ENCODE measurements around the gene C17orf75.

C17orf75 gene

DNA sequence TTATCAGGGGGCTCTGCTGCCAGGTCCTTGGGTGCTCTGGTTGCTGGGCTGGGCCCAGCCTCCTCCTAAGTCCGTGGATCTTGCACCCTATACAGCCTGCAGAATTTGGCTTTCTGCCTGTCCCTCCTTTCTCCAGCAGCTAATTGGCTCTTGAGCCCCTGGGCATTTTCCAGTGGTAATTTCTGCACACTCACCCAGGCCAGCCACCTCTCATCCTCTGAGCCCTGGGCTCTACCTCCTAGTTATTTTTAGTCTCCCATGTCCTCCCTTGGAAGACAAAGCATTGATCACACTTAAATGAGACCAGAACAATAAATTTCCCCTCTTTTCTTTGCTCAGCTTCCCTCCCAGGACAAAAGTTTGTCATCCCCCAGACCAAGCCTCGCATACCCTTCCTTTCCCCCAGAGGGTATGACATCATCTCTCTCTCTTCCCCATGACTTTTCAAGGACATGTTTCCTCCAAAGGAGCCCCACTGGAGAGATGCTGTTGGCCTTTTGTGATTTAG lies 38.1 kb downstream of the C17orf75 start:
- no peak for DNase-seq (ENCODE audit: low read depth)

DNA sequence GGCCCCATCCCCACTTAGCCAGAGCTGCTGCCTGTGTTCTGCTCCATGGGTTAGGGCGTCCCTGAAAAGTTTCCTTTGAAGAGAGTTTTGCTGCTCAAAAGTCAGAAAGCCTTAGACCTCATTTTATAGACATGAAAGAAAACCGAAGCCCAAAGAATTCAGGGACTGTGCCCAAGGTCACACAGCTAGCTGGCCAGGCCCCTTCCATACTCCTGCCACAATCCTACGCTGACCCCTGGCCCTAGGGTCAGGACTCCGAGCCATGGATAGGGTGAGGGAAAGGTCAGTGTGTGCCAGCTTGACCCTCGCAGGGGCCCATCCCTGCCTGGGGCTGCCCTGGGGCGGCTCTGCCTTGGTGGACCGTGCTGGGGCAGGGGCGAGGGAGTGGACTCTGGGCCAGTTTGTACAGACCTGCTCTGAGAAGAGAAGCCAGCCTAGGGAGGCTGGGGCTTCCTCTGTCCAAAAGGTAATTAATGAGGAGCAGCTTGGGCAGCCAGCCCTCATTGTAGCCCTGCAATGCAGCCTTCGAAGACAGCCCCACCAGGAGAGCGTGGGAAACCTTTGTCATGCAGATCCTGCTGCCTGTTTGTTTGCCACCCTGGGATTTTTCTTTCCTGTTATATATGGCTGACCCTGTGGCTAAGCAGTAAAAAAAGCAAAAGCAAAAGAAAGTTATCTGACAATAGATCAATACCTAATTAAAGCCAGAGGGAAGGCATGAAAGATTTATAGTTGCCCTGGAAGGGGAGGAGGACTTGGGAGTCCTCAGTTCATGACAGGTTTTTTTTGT lies 38.9 kb downstream of the C17orf75 start:
- DNase-seq (ENCODE audit: low read depth), result no peak

DNA sequence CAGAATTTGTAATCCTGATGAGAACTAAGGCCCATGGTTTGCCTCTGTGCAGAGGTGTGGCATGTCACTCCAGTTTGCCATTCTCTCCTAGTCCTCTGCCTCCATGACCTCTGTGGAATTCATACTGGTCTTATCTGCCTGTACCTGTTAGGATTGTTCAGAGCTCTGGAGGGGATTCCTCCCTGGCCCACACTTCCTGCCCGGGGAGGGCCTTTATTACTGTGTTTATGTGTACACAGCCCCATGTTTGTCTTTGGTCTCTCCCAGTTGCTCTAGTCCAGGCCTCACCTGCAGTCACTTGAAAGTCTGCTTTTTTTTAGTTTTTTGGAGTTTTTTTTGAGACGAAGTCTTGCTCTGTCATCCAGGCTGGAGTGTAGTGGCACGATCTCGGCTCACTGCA lies 39.9 kb downstream of the C17orf75 start:
- DNase-seq (ENCODE audit: low read depth), result no peak

DNA sequence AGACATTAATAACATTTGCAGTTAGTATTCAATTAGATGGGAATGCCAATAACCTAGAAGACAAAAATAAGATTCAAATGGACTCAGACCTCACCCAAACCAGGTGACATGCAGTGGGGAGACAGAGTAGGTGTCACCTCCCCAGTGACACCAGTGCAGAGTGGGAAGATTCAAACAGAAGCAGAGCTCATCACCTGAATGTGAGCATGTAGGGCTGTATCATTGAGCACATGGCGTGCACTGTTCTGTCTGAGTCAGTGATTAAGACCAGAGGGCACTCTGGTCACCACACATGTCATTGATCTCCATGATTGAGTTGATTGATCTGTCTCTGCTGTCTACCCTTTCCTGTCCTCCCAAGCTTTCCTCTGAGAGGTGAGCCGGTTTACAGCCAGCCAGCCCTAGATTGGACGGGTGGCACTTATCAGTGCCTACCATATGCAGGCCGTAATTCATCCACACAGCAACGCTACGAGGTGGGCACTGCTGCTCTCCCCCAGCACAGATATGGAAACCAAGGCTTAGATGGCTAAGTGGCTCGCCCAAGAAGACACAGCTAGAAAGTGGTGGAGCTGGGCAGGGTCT lies 42.3 kb downstream of the C17orf75 start:
- no peak for DNase-seq (ENCODE audit: low read depth)

DNA sequence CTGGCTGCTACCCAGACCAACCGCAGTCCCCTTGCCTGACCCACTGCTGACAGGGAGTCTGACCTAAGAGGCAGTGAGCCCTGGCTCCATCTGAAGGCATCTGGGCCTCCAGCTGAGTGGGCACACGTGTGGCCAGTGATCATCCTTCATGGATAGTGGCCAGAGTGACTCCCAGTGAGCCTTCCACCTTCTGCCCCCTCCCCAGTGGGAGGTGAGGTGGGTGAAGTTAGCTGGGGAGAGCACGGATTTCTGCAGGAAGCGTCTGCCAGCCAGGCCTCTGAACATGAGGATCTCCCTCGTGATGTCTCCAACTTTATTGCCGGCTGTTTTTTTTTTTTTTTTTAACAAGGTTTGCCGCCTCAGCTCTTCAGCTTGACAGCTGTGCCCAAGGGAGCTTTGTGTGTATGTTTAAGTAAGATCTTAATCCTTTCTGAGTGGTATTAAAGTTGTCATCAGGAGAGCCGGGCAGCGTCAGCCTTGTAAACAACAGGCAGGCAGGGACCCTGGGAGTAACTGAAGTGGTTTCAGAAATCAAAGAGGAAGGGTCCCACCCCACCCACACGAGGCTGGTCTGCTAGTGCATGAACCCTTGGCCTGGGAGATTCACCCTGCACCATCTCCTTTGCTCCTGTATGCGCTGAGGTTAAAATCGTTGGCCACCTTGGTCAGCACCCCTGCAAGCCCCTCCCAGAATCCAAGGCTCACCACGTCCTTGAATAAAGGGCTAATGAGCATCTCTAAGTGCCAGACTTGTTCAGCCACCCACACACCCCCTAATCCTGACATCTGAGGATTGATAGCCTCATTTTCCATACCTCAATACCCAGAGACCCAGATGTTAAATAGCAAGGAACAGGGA lies 43.0 kb downstream of the C17orf75 start:
- DNase-seq (ENCODE audit: low read depth), result no peak

DNA sequence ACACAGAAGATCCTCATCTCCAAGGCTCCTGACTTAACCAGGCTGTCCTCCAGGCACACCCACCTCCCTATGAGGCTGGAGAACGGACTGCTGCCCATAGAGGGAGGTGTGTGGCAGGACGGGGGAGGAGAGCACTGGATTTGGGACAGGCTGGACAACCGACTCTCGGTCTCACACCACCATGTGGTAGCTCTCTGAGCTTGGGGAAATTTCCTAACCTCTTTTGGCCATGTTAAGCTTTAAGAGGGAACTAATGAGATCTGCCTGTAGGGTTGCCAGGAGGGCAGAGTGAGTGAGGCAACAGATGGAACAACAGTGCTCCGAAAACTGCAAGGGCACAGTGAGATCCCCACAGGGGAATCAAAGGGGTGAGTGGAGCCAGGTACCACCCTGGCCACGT lies 43.7 kb downstream of the C17orf75 start:
- DNase-seq (ENCODE audit: low read depth), result no peak

DNA sequence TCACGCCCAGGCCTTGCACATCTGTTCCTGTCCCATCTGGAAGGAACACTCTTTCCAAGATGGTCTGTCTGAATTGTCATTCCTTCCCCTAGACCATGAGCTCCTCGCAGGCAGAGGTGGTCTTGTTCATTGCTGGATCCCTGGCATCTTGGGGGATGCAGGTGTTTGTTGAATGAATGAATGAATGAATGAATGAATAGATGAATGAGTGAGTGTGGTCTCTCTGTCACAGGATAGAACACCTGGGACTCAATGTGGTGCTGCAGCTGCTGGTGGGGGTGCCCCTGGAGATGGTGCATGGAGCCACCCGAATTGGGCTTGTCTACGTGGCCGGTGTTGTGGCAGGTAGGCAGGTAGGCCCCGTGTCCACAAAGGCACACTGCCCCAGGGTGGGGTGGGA lies 44.1 kb downstream of the C17orf75 start:
- no peak for DNase-seq (ENCODE audit: low read depth)

DNA sequence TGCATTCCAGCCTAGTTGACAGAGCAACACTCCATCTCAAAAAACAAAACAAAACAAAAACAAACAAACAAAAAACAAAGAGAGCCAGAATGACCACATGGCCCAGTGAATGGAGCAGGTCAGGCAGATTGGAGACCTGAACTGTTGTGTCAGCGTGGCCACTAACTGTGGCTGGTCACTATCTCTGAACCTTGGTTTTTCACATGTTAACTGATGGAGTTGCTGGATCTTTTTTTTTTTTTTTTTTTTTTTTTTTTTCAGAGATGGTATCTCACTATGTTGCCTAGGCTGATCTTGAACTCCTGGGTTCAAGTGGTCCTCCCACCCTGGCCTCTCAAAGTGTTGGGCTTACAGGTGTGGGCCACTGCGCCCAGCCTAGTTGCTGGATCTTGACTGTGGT lies 44.5 kb downstream of the C17orf75 start:
- DNase-seq (ENCODE audit: low read depth), result no peak

DNA sequence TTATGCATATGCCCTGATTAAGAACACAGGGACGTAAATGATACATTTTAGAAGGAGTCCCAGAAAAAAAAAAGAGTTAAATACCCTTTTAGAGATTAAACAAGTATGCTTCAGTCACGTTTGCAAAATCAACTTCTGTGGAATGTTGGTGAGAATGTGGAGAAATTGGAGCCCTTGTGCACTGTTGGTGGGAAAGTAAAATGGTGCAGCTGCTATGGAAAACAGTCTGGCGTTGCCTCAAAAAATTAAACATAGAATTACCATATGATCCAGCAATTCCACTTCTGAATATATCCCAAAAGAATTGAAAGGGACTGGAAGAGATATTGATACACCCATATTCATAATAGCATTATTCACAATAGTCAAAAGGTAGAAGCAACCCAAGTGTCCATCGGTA lies 49.9 kb downstream of the C17orf75 start:
- no peak for DNase-seq (ENCODE audit: low read depth)

DNA sequence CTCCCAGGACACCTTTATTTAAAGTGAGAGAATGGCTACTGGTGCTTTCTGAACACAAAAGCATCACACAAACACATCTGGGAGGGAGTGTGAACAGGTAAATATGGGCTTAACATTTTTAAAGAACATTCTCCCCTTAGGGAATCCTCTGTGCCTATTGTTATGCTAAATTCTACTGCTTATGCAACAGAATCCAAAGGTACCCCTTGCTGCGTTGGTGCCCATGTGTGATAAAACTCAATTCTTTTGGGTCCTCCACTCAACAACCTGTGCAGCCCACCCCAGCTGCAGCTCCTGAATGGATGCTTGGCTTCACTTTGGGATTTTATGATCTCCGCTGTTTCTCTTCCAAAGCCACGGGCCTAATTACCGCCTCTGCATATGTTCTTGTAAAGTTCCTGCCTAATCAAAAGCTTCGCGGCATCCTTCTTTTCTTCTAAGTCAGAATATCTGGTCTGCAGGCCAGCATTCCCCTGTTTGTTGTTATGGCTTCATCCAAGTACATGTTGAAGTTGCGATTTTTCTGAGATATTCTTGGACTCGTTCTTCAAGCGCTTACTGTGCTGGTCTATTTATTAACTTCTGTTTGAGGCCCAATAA lies 52.4 kb downstream of the C17orf75 start:
- no peak for DNase-seq (ENCODE audit: low read depth)

DNA sequence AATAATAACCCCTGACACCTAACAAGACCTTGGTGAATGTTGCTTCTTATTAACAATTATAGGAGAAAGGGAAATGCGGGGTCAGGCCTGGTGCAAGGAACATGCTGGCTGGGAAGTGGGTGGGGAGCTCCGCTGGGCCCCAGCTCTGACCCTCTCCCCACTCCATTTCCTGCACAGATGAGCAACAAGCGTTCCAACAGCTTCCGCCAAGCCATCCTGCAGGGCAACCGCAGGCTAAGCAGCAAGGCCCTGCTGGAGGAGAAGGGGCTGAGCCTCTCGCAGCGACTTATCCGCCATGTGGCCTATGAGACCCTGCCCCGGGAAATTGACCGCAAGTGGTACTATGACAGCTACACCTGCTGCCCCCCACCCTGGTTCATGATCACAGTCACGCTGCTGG lies 53.4 kb downstream of the C17orf75 start:
- no peak for DNase-seq (ENCODE audit: low read depth)

DNA sequence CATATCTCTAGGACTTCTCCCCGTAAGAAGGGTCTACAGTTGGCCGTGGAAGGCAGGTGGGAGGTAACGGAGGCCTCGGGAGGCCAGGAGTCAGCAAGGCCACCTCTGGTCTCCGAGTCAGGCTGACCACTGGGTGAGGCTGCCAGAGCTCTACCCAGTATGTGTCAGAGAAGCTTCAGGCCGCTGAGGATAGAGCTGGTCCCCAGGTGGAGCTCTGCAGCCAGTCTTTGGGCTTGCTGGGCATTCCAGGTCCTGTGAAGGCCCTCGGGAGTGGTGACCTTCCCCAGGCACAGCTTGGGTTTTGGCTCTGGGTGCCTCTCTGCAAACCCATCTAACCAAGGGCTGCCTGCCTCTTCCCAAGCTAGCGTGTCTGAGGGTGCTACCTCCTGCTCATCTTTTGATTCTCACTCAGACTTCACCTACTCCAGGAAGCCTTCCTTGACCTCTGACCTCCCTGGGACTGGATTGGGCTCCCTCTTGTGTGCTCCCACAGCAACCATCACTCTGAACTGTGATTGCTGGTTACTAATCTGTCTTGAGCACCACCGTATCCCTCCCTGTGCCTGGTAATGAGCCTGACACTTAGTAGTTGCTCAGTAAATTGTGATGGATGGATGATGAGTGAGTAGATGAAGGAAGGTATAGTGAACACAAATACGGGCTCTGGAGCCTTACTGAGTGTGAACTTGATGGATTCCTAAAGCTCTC lies 54.0 kb downstream of the C17orf75 start:
- DNase-seq (ENCODE audit: low read depth), result no peak

DNA sequence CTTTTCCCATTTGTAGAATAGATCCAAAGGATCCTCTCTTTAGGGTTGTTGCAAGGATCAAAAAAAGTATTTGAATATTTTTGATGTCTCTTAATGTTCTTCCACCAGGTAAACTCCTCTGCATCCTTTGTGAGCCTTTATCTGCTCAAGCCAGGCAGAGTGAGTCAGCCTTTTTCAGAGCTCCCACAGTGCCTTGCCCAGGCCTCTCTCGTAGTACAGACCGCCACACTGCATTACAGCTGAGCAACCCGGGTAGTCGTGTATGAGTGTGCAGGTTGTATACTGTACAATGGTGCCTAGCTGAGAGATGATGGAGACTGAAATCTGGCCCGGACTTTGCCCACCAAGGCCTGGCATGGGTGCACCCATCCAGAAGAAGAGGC lies 55.5 kb downstream of the C17orf75 start:
- no peak for DNase-seq (ENCODE audit: low read depth)

DNA sequence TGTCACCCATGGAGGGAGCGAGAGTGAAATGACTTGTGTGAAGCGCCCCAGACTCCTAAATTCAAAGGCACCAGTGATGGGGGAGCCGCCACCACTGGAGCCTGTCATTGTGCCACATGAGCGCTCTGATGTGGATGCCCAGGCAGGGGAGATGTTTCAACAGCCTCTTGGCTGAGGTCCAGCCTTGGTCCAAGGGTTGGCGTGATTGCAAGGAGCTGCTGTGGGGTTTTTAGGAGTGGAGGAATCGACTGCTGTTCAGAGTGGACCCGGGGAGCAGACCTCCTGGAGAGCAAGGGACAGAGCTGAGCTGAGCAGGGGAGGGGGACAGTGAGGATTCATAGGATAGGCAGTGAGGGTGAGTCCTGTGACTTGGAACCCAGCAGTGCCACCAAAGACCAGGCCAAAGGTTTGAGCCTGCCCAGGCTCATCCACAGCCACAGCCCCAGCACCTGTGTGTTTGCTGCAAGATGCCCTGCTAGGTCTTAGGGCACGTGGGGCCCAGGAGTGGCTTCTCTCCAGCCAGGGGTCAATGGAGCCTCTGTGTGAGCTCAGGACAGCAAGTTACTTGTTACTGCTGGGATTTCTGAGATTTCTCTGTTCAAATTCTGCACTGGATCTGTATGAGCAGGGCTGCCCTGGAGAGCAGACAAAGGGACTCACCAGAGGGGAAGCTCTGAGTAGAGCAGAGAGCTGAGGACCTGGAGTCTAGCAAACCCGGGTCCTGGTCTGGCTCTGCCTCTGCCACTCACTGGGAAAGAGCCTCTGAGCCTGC lies 56.0 kb downstream of the C17orf75 start:
- no peak for DNase-seq (ENCODE audit: low read depth)

DNA sequence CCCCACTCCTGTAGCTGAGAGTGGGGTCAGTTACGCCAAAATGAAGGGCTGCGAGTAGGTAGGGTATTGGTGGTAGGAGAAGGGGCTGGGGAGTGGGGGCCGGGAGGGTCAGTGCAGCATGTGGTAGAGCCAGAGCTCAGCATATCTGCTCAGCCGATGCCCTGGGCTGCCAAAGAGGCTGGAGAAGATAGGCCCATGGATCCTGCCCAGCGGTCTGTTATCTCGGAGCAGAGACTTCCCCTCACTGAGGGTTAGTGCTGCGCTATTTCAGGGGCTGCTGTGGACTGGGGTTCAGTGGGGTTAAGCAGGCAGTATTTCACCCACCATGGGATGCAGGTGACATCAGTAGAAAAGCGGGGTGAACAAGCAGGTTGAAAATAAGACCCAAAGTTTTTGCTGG lies 56.7 kb downstream of the C17orf75 start:
- DNase-seq (ENCODE audit: low read depth), result no peak

DNA sequence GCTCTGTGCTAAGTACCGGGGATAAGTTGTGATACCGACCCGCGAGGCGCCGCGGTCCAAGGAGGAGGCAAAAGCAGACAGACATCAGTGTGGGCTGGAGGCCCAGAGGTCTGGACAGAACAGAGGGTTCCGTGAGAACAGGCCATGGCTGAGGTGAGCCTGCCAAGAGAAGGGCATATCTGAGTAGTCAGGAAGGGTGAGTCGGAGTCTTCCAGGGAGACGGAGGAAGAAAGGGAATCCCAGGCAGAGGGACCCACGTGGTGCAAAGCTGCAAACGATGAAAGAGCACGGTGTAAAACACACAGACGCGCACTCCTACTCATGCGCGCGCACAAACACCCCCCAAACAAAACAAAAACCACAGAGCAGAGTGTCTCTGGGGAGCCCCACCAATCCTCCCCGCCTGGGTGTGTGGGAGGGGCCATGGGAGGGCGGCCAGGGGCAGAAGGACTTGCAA lies 58.2 kb downstream of the C17orf75 start:
- no peak for DNase-seq (ENCODE audit: low read depth)

DNA sequence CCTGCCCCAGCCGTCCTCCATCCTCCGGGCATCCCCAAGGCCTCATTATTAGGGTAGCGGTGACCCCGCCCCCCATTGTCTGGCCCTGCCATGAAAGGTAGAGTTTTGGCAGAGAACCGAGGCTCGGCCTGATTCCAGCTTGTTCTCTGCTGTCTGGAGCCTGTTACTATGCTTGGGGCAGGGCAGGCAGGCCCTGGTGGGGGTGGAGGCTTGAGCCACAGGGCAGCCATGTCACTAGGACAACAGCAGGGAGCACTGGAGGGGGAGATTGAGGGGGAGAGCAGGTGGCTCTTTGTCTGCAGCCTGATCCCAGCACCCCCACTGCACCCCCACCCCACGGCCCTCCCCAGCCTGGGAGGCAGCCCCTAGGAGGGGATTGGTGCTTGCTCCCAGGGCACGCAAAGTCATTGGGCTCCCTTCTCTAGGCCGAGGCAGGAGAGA lies 60.9 kb downstream of the C17orf75 start:
- no peak for DNase-seq (ENCODE audit: low read depth)

DNA sequence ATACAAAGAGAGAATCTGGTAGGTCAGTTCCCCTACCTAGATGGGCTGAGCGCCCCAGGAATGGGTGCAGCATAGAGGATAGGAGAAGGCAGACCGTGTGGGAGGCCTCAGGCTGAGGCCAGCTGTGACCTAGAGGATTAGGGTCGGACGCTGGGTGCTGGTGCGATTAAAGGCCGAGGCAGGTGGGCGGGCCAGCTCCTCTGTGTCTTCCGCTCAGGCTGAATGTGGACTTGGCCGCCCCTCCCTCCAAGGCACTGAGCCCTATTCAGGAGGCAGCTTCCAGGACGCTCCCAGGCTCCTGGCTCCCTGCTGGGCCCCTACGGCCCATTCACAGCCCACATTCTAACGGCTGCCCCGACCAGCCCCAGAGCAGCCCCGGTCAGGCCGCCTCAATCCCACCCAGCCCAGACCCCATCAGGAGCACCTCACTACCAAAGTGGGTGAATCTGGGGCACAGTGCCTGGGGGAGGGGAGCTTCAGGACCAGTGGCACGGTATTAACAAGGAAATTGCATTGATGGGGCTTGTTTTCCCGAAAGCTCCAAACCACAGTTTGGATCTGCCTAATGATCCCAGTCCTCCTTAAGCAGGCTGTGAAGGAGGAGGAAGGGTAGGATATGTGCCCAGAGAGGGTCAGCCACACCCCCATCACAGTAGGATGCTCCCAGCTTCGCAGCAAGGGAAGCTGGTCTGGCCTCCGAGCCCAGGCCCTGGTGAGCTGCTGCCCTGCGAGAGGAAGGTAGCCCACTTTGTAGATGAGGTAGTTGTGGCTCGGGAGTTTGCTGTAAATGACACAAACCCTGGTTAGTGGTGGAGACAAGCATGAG lies 61.9 kb downstream of the C17orf75 start:
- no peak for DNase-seq (ENCODE audit: low read depth)

DNA sequence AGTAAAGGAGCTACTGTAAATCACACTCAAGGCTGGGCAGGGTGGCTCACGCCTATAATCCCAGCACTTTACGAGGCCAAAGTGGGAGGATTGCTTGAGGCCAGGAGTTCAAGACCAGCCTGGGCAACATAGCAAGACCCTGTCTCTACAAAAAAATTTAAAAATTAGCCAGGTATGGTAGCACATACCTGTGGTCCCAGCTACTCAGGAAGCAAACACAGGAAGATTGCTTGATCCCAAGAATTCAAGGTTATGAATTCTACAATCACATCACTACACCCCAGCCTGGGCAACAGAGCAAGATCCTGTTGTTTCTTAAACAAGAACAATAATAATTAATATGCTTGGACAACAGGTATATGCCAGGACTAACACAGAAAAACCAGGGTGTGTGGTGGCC lies 63.2 kb downstream of the C17orf75 start:
- DNase-seq (ENCODE audit: low read depth), result no peak

Measured in activated T-cell treated with anti-CD3 and anti-CD28 coated beads for 48 hours (primary cell).